M059J (cell line): ENCODE measurements around the gene UQCR11. TPM values are rescaled to one million over a fixed set of nuclear protein-coding genes. Genes with fewer than 3 reads are reported as not detected.

ENCODE experiments used
- DNase-seq: peaks from one replicate; pipeline ENCODE4 v3.0.0-alpha.2; 2012; ENCODE audit warnings: low read depth
- total RNA-seq: library from RNA; depleted of rRNA; stranded (reverse); fragments of >200 nt; shearing (Covaris generic); gene quantifications from 2 replicates; pipeline ENCODE4 v1.2.3, GENCODE V29; 2014

UQCR11 gene
- total RNA-seq, 1 experiment from 2014 or later = 105 TPM

DNA sequence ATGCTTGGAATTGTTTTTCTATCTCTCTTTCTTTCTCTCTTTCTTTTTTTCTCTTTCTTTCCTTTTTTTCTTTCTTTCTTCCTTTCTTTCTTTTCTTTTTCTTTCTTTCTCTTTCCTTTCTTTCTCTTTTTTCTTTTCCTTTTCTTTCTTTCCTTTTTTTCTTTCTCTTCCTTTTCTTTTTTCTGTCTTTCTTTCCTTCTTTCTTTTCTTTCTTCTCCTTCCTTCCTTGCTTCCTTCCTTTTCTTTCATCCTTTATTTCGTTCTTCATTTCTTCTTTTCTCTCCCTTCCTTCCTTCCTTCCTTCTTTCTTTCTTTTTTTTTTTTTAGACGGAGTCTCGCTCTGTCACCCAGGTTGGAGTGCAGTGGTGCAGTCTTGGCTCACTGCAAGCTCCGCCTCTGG is 35.3 kb downstream of the UQCR11 start:
- DNase-seq = no peak

DNA sequence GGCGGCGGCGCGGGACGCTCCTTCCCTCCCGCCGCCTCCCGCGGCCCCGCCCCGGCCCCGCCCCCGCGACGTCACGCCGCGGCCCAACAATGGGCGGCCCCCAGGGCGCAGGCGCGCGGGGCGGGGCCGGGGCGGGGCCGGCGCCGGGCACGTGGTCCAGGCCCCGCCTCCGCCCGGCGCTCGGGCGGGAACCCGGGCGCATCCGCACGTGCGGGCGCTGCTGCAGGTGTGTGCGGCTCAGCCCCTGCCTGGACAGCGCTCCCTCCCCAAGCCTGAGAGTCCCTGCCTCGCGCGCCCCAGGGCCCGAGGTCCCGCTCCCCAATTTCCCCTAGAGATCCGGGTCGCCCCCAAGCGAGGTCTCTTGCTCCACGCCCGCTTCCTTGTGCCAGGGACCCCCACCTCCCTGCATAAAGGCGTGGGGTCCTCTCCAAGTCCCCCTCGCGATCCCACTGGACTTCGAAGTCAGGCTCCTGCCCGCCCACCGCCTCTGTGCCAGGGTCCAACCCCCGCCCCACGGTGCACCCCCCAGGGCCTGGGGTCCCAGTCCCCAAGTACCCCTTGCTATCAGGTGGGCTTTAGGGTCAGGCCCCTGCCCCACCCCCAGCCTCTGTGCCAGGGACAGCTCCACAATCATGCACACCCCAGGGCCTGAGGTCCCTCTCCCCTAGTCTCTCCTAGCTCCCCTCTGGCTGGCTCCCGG is 36.8 kb downstream of the UQCR11 start, which contains the start of gene MEX3D:
TSS of gene MEX3D (minus strand) at position 6 of the 700 bp plus-strand sequence. CDS start 267 bp downstream, outside the sequence.
- DNase-seq = peak; percentile 66

DNA sequence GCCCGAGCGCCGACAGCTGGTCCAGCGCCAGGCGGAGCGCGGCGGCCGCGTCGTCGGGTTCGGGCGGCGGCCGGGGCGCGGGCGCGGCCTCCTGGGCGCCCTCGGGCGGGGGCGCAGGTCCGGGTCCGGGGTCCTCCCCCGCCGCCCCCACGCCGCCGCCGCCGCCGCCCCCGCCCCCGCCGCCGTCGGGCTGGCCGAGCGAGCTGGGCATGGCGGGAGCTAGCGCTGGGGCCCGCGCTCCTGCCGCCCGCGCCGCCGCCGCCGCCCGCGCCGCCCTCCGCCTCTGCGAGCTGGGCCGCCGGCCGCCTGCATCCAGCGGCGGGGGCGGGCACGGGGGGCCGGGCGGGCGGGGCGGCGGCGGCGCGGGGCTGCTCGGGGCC is 37.4 kb downstream of the UQCR11 start:
- no peak for DNase-seq

DNA sequence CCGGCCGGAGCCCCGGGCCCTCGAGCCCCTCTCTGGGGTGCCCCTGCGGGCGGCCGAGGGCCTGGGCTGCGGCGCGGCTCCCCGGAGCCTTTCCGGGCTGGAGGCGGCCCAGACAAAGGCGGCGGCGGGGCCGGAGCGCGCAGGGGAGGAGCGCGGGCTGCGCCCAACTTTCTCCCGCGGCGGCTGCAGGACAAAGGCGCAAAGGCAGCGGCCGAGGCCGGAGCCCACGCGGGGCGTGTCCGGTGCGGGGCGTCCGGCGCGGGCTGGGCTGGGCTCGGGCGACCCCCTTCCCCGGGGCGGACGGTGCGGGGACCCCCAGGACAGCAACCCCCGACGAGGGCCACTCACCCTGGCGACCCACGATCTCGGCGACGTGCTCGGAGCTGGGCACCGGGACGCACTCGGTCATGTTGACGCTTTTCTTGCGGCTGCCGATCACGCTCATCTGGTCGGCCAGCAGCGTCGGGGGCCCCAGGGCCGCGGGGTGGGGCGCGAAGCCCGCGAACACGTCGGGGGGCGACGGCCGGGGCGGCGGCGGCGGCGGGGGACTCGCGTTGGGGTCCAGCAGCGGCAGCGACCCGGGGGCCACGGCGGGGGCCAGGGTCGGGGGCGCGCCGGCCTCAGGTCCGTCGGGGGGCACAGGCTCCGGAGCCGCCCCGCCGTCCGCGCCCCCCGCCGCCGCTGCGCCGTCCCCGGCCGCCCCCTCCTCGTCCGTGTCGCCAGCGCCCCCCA is 38.0 kb downstream of the UQCR11 start:
- DNase-seq = peak; percentile 37

DNA sequence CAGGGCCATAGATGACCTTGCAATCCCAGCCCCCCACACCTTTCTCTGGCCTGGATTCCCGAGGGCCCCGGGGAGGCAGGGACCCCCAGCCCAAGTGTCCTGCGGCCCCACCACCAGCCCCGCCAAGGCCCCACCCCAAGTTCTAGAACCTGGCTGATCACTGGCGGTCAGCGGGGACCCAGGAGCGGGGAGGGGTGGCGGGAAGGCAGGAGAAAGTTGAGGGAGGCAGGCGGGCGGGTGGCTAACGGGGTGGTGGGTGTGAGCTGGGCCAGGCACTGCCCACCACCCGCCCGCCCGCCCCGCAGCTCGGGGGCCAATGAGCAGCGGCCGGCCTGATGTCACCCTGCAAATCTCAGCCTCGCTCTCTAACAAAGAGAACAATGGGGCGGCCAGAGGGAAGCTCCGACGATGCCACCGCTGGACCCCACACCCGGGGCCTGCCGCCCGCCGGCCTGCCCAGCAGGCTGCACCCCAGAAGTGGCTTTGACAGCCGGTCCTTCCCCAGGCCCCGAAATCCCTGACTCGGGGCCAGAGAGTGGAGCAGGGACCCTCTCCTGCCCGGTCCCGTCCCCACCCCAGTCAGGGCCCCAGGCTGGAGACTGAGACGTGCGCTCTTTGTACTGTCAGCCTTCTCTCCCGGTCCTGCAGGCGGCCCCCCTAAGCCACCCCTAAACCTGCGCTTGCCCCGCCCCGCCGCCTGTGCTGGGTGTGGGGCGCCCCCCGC is 38.7 kb downstream of the UQCR11 start:
- DNase-seq = peak; percentile 74

DNA sequence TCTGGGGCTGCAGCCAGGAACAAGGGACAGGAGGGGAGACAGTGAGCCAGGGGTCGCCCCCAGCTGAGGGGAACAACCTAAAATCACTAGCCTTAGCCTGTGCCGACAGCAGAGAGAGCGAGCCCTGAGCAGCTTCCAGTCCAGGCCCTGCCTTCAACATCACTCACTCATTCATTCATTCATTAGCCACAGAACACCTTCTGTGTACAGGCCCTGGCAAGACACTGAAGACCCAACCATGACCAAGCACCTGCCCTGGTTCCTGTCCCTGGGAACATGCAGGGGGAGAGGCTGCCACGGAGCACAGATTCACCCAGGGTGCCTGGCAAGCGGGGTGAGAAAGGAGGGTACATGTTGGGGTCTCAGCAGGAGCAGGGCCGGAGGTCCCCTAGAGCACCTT is 42.0 kb downstream of the UQCR11 start:
- DNase-seq = no peak

DNA sequence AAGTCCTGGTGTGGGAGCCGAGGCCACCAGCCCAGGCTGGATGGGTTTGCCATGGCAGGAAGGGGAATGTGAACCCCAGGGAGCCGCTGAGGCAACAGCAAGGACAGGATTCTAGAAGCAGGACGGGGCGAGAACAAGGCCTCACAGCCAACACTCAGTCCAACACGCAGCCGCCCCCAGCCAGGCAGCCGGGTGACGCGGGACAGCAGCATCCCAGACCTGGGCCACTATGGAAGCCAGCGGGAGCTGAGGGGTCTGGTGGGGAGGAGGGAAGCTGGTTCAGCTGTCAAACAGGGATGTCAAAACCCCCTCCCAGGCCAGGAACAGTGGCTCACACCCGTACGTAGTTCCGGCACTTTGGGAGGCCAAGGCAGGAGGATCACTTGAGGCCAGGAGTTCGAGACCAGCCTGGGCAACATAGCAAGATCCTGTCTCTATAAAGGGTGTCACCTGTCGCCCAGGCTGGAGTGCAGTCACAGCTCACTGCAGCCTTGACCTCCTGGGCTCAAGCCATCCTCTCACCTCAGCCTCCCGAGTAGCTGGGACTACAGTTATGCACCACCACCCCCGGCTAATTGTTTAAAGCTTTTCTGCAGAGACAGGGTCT is 43.9 kb downstream of the UQCR11 start:
- DNase-seq = no peak

DNA sequence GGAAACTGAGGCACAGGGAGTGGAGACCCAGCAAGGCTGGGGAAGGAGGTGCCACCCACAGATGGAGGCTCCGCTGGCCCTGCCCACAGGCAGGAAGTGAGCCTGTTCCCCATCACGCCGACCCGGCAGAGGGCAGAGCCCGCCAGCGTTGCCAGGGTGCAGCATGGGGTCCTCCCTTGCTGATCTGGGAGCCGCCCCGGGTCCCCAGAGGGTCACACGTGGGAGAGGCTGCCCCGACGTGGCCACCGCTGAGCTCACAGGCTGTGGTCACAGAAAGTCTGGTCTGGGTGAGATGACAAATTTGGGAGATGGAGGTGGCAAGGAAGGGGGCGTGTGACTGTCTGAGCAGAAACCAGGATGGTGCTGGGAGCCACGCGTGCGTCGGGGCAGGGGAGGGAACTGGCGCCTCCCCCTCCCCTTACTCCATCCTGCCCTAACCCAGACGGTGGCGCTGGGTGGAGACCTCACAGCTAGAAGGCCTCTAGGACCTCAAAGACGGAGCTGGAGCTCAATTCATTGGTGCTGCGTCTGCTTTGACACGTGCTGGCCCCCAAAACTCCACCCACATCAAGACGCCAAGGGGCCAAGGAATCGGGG is 44.9 kb downstream of the UQCR11 start:
- no peak for DNase-seq

DNA sequence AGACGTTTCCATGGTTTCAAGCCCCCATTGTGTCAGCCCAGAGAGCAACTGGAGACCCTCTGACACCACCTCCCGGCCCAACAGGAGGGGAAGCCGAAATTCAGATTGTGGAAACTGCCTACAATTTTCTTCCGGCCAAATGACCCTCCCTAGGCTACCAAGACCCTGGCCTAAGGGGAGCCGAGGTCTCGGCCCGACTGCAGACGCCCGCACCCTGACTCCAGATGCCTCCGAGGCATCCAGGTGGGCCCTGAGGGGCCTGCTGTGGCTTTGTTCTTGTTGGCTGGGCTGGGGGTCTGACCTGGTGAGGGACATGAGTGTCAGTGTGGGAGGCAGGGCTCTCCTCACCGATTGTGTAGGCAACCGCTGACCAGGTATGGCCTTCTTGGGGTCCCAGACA is 46.7 kb downstream of the UQCR11 start:
- no peak for DNase-seq

DNA sequence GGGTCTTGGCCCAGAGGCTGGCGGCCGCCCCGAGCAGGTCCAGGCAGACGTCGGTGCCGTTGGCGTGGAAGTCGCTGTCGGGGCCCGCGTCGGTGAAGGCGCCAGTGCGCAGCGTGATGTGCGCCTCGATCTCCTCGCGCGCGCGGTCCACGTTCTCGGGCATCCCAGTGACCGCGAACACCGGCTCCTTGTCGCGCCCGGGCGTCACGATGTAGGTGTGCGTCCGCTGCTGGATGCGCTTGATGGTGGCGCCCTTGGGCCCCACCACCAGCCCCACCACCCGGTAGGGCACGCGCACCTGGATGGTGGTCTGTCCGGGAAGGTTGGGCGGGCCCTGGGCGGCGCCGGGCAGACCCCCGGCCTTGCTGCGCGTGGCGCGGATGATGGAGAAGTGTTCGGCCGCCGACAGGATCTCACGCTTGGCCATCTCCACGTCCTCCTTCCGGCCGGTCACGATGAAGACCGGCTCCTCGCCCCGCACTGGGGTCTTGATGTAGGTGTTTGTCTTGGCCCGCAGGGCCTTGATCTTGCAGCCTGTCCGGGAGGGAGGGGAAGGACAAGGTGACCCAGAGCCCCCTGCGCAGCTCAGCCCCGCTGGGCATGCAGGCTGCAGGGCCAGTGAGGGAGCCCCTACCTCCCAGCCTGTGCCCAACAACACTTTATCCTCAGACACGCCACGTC is 48.7 kb downstream of the UQCR11 start:
- no peak for DNase-seq

DNA sequence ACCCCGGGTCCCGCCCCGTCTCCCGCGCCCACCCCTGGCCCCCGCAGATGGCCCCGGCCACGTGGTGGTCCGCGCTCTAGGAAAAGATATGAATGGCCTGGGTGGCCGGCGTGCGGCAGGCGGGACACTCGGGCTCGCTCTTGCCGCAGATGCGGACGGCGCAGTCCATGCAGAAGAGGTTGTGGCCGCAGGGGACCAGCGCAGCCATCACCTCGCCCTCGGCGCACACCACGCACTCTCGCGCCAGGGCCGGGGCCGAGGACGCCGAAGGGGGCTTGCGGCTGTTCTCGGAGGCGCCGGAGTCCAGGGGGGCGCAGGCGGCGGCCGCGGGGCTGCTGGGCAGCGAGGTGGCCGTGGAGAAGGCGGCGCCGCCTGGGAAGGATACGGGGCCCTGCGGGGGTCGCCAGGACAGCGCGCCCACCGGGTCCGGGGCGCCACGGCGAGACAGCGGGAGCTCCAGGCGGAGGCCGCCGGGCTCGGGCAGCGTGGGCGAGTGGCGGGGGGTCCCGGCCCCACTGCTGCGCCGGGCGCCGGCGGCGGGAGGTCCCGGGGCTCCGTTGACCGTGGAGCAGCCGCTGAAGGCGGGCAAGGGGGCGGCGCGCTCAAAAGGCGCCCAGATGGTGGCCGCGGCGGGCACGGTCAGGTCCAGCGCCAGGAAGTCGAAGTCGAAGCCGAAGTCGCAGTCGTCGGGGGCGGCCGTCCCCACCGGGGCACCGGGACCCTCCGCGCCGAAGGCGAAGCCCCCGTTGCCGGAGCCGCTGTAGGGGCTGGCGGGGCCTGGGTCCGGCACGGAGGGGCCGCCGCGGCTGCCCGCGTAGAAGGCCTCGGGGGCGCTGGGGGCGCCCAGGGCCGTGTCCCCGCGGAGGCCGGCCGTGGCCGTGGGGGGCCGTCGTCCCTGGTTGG is 49.5 kb downstream of the UQCR11 start:
- no peak for DNase-seq

DNA sequence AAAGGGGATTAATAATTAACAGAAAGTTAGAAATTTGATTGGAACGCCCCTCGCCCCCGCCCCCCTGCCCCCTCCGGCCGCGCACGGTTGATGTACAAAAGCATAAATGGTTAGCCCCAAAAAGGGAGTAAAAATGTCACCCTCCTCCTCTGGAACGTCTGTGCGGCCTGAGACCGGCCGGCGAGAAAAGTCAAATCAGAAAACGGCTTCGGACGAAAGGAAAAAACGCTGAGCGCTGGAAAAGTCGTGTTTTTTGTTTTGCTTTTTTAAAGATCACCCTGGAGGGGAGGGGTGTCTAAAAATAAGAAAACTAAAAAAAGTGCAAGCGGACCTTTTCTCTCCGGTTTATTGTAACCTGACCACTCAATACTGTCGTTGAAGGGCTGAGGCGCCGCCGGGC is 50.3 kb downstream of the UQCR11 start:
- no peak for DNase-seq

DNA sequence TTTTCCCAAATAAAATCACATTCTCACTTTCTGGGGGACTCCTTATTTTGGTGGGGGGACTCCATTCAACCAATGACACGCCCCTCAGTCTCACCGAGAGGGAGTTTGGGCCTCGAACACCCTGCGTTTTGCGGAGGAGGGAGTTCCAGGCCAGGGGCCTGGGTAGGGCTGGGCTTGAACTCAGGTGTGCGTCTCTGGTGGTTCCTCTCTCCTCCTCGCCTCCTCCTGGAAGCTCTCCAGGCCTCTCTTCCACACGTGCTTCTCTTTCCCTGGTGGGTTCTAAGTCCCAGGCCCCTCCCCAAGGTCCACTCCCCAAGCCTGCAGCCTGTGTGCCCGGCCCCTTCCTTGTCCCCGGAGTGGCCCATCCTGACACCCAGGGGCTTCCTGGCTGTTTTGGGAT is 51.8 kb downstream of the UQCR11 start:
- DNase-seq = no peak

DNA sequence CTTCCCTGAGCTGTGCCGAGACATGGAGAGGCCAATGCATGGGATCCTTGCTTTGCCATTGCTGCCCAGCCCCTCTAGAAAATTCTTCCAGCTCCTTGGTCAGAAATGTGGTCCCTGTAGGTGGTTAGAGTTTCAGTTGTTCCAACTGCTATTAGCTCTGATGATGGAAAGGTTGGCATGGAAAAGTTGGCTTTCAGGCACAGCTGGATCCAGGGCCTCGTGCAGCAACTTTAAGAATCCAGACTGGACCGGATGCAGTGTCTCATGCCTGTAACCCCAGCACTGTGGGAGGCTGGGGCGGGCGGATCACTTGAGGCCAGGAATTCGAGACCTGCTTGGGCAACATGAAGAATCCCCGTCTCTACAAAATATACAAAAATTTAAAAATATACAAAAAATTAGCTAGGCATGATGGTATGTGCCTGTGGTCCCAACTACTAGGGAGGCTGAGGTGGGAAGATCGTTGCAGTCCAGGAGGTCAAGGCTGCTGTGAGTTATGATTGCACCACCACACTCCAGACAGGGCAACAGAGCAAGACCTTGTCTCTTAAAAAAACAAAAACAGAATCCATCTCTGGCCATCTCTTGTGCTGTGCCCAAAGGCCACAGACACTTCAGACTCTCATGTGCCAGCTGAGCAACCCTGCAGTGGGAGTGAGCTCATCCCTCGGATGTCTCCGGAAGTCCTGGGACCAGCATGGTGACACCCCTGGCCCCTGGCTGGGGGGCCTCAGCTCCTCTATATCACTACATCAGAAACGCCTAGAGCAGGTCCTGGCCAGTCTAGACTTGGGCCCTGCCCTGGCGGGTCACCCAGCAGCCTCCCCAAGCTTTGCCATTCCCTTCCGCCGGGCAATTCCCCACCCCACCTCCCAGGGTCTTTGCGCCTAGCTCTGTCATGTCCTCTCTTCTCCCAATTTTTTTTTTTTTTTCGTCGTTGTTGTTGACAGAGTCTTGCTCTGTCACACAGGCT is 53.9 kb downstream of the UQCR11 start:
- DNase-seq = no peak

DNA sequence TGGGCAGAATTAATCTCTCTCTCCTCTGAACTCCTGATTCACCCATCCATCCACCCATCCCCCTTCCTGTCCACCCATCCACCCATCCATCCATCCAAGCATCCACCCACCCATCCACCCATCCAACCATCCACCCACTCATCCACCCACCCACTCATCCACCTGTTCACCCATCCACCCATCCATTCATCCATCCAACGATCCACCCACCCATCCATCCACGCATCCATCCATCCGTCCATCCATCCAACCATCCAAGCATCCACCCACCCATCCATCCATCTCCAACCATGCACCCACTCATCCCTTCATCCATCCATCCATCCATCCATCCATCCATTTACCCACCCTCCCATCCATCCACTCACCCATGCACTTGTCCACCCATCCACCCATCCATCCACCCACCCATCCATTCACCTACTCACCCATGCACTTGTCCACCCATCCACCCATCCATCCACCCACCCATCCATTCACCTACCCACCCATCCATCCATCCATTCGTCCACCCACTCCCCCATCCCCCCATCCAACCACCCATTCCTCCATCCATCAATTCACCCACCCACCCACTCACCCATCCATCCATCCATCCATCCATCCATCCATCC is 55.8 kb downstream of the UQCR11 start:
- DNase-seq = no peak
